ENCODE results near the gene TRIM45. TPM values are rescaled to one million over a fixed set of nuclear protein-coding genes. Genes with fewer than 3 reads are reported as not detected.

Gene TRIM45, protein sequence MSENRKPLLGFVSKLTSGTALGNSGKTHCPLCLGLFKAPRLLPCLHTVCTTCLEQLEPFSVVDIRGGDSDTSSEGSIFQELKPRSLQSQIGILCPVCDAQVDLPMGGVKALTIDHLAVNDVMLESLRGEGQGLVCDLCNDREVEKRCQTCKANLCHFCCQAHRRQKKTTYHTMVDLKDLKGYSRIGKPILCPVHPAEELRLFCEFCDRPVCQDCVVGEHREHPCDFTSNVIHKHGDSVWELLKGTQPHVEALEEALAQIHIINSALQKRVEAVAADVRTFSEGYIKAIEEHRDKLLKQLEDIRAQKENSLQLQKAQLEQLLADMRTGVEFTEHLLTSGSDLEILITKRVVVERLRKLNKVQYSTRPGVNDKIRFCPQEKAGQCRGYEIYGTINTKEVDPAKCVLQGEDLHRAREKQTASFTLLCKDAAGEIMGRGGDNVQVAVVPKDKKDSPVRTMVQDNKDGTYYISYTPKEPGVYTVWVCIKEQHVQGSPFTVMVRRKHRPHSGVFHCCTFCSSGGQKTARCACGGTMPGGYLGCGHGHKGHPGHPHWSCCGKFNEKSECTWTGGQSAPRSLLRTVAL
- 0.98 and 1.4 TPM in 2 replicates for total RNA-seq

GRCh38 chr1:117121589-117122329 lies at the start of gene TRIM45:
TRIM45 (minus strand) TSS chr1:117121749; CDS start chr1:117121201, 548 bp downstream.

Small RNA genes within 50 kb of the gene (small RNA-seq; reads per million reads assigned to genes)
- 8.0 reads per million, percentile 95 among the genes with 10 or more reads in this experiment for gene MIR942

Other genes with a start within 250 kb of the TRIM45 start
- 43.8 and 97.0 TPM in 2 replicates for gene PTGFRN, start 211.8 kb downstream of the TRIM45 start, total RNA-seq
- gene CD101, start 120.0 kb downstream of the TRIM45 start, total RNA-seq, result 0.10 and 0.65 TPM in 2 replicates
- gene TTF2, start 61.4 kb downstream of the TRIM45 start, total RNA-seq, result 13.4 and 21.4 TPM in 2 replicates
- not detected in 2 replicates for gene VTCN1, start 89.2 kb upstream of the TRIM45 start, total RNA-seq
- gene MAN1A2, start 245.7 kb upstream of the TRIM45 start, total RNA-seq, result 54.3 and 61.4 TPM in 2 replicates

All from vein endothelial cell (primary cell).